Urothelium cell line (cell line): Measurements from ENCODE around the gene GLT1D1.

Source experiments
- DNase-seq: peaks from one replicate; pipeline ENCODE4 v3.0.0; 2011; ENCODE audit warnings: low spot score, mixed read lengths
- FAIRE-seq: peaks from 2 replicates; lab custom pipeline; 2011; peaks lifted over from hg19 to GRCh38; lab: Jason Lieb, UNC

The GLT1D1 gene

GRCh38 chr12:128909653-128910052 lies 56.4 kb downstream of the GLT1D1 start:
- DNase-seq (no peak), FAIRE-seq (no peak)

GRCh38 chr12:128910629-128911028 lies 57.4 kb downstream of the GLT1D1 start:
- no peak for DNase-seq
- FAIRE-seq = no peak

- DNase-seq = no peak
- FAIRE-seq = no peak
Observed at GRCh38 chr12:128911861-128912260, 58.6 kb downstream of the GLT1D1 start.

- FAIRE-seq (no peak), DNase-seq (no peak)
Observed at GRCh38 chr12:128914908-128915563, 61.8 kb downstream of the GLT1D1 start.

- DNase-seq (no peak), FAIRE-seq (no peak)
Observed at GRCh38 chr12:128916425-128916824, 63.1 kb downstream of the GLT1D1 start.

GRCh38 chr12:128918481-128919260 lies 65.4 kb downstream of the GLT1D1 start:
- DNase-seq (no peak), FAIRE-seq (no peak)

GRCh38 chr12:128920468-128920867 lies 67.2 kb downstream of the GLT1D1 start:
- DNase-seq (peak; percentile 61), FAIRE-seq (no peak)

- FAIRE-seq (no peak), DNase-seq (no peak)
Observed at GRCh38 chr12:128928361-128928760, 75.1 kb downstream of the GLT1D1 start.

- no peak for FAIRE-seq
- DNase-seq = no peak
Observed at GRCh38 chr12:128929057-128929456, 75.8 kb downstream of the GLT1D1 start.

GRCh38 chr12:128930606-128931005 lies 77.3 kb downstream of the GLT1D1 start:
- DNase-seq = no peak
- FAIRE-seq = no peak

GRCh38 chr12:128932521-128932920 lies 79.2 kb downstream of the GLT1D1 start:
- DNase-seq = no peak
- no peak for FAIRE-seq

GRCh38 chr12:128933039-128933438 lies 79.8 kb downstream of the GLT1D1 start:
- FAIRE-seq (no peak), DNase-seq (no peak)

- no peak for FAIRE-seq
Observed at GRCh38 chr12:128933926-128934325, 80.6 kb downstream of the GLT1D1 start.

GRCh38 chr12:128938886-128939285 lies 85.6 kb downstream of the GLT1D1 start:
- no peak for DNase-seq
- FAIRE-seq = peak; percentile 20

More at GRCh38 chr12:128933926-128934325, 80.6 kb downstream of the GLT1D1 start:
- DNase-seq = no peak

- FAIRE-seq (no peak), DNase-seq (no peak)
Observed at GRCh38 chr12:128940090-128940888, 87.0 kb downstream of the GLT1D1 start.

- no peak for FAIRE-seq
- DNase-seq = no peak
Observed at GRCh38 chr12:128940974-128941373, 87.7 kb downstream of the GLT1D1 start.

GRCh38 chr12:128942960-128943477 lies 89.7 kb downstream of the GLT1D1 start:
- DNase-seq (no peak), FAIRE-seq (no peak)

- DNase-seq = no peak
- no peak for FAIRE-seq
Observed at GRCh38 chr12:128944956-128945355, 91.7 kb downstream of the GLT1D1 start.

- DNase-seq (no peak), FAIRE-seq (no peak)
Observed at GRCh38 chr12:128947209-128947608, 93.9 kb downstream of the GLT1D1 start.

- DNase-seq (no peak), FAIRE-seq (no peak)
Observed at GRCh38 chr12:128949086-128949485, 95.8 kb downstream of the GLT1D1 start.

GRCh38 chr12:128951448-128951847 lies 98.2 kb downstream of the GLT1D1 start:
- FAIRE-seq = no peak

More at GRCh38 chr12:128951448-128951847, 98.2 kb downstream of the GLT1D1 start:
- DNase-seq = no peak
